ENCODE results near the gene KCNJ6. TPM values are rescaled to one million over a fixed set of nuclear protein-coding genes. Genes with fewer than 3 reads are reported as not detected.

Gene KCNJ6
- total RNA-seq, 2 experiments from 2014 or later = not detected

- no peaks in the 10 kb centered on the region for H3K9me3 ChIP-seq (ENCODE audit: low read length)
- TF ChIP-seq, protein P1, sequence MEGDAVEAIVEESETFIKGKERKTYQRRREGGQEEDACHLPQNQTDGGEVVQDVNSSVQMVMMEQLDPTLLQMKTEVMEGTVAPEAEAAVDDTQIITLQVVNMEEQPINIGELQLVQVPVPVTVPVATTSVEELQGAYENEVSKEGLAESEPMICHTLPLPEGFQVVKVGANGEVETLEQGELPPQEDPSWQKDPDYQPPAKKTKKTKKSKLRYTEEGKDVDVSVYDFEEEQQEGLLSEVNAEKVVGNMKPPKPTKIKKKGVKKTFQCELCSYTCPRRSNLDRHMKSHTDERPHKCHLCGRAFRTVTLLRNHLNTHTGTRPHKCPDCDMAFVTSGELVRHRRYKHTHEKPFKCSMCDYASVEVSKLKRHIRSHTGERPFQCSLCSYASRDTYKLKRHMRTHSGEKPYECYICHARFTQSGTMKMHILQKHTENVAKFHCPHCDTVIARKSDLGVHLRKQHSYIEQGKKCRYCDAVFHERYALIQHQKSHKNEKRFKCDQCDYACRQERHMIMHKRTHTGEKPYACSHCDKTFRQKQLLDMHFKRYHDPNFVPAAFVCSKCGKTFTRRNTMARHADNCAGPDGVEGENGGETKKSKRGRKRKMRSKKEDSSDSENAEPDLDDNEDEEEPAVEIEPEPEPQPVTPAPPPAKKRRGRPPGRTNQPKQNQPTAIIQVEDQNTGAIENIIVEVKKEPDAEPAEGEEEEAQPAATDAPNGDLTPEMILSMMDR (conservative IDR thresholded peaks at IDR 0.05; ENCODE audit: low read length) = no peak
- TF ChIP-seq EZH2phosphoT487 (IDR thresholded peaks at IDR 0.05; ENCODE audit: borderline replicate concordance, low read depth, low read length) = no peak
- no TSS peak for BruUV-seq (replicated peaks)
- no peaks in the 10 kb centered on the region for H3K36me3 ChIP-seq (ENCODE audit: insufficient read depth, low read length)
- DNase-seq (ENCODE audit: low spot score) = no peak
- no peaks in the 10 kb centered on the region for H3K4me1 ChIP-seq (ENCODE audit: insufficient read depth, low read length, poor library complexity, severe bottlenecking)
- POLR2A ChIA-PET = no interaction called here
- H3K4me3 ChIP-seq (ENCODE audit: low read depth, low read length, poor library complexity, severe bottlenecking) = no peak overlapping the region
- no peaks in the 10 kb centered on the region for H3K79me2 ChIP-seq (ENCODE audit: insufficient read depth, low read depth, low read length)
- H2AFZ ChIP-seq (ENCODE audit: low read length) = no peak overlapping the region
- intact Hi-C loops (cut with micrococcal nuclease; ENCODE audit: unreplicated experiment) = no loop called here
- H3K27ac ChIP-seq (ENCODE audit: low read depth, low read length, poor library complexity, severe bottlenecking) = no peak overlapping the region
- H4K20me1 ChIP-seq (ENCODE audit: insufficient read depth, low read length) = no peaks in the 10 kb centered on the region
- no peaks in the 10 kb centered on the region for H3K9me2 ChIP-seq (ENCODE audit: insufficient read depth, low read length)
- no peak overlapping the region for H3K4me2 ChIP-seq (ENCODE audit: low read length)
- CTCF ChIA-PET (ENCODE audit: unreplicated experiment) = no interaction called here
These were observed 146.6 kb downstream of the KCNJ6 start for GRCh38 chr21:37769656-37770055.

- Histone ChIP-seq H3K27ac (ENCODE audit: low read depth, low read length, poor library complexity, severe bottlenecking) (no peak overlapping the region), H3K4me1 (ENCODE audit: insufficient read depth, low read length, poor library complexity, severe bottlenecking) (no peaks in the 10 kb centered on the region), H4K20me1 (ENCODE audit: insufficient read depth, low read length) (no peaks in the 10 kb centered on the region), H3K36me3 (ENCODE audit: insufficient read depth, low read length) (no peaks in the 10 kb centered on the region), H2AFZ (ENCODE audit: low read length) (no peak overlapping the region), H3K4me2 (ENCODE audit: low read length) (no peak overlapping the region), H3K79me2 (ENCODE audit: insufficient read depth, low read depth, low read length) (no peaks in the 10 kb centered on the region), H3K9me3 (ENCODE audit: low read length) (no peaks in the 10 kb centered on the region), H3K4me3 (ENCODE audit: low read depth, low read length, poor library complexity, severe bottlenecking) (no peak overlapping the region), H3K9me2 (ENCODE audit: insufficient read depth, low read length) (no peaks in the 10 kb centered on the region)
- TF ChIP-seq EZH2phosphoT487 (IDR thresholded peaks at IDR 0.05; ENCODE audit: borderline replicate concordance, low read depth, low read length) = no peak
- TF ChIP-seq, protein P1 (conservative IDR thresholded peaks at IDR 0.05; ENCODE audit: low read length) = no peak
- BruUV-seq (replicated peaks) = no TSS peak
- DNase-seq (ENCODE audit: low spot score) = no peak
- intact Hi-C loops (cut with micrococcal nuclease; ENCODE audit: unreplicated experiment) = no loop called here
- ChIA-PET CTCF (ENCODE audit: unreplicated experiment) (no interaction called here), POLR2A (no interaction called here)
These were observed 148.3 kb downstream of the KCNJ6 start for GRCh38 chr21:37767984-37768383.

DNA sequence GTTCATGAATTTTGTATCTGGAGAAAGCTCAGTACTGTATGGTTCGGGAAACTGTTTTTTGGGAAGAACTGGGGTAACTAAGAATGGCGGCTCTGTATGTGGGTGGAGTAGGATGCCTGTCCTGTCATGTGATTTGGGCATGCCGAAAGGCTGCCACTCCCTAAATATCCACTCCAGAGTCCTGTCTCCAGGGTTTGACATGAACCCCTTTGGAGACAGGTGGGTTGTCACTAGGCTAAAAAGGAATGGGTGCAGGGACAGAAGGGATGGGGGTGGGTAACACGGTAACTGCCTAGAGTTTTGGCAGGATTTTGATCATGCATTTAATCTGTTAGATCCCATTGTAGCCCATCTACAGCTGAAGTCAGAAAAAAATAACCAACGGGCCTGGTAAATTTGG lies 150.1 kb downstream of the KCNJ6 start:
- ChIA-PET POLR2A (no interaction called here), CTCF (ENCODE audit: unreplicated experiment) (no interaction called here)
- TF ChIP-seq EZH2phosphoT487 (IDR thresholded peaks at IDR 0.05; ENCODE audit: borderline replicate concordance, low read depth, low read length) = no peak
- TF ChIP-seq, protein P1 (conservative IDR thresholded peaks at IDR 0.05; ENCODE audit: low read length) = no peak
- Histone ChIP-seq H3K4me2 (ENCODE audit: low read length) (no peak overlapping the region), H3K9me3 (ENCODE audit: low read length) (no peaks in the 10 kb centered on the region), H3K36me3 (ENCODE audit: insufficient read depth, low read length) (no peaks in the 10 kb centered on the region), H3K4me3 (ENCODE audit: low read depth, low read length, poor library complexity, severe bottlenecking) (no peak overlapping the region), H3K79me2 (ENCODE audit: insufficient read depth, low read depth, low read length) (no peaks in the 10 kb centered on the region), H2AFZ (ENCODE audit: low read length) (no peak overlapping the region), H3K27ac (ENCODE audit: low read depth, low read length, poor library complexity, severe bottlenecking) (no peak overlapping the region), H4K20me1 (ENCODE audit: insufficient read depth, low read length) (no peaks in the 10 kb centered on the region), H3K9me2 (ENCODE audit: insufficient read depth, low read length) (no peaks in the 10 kb centered on the region), H3K4me1 (ENCODE audit: insufficient read depth, low read length, poor library complexity, severe bottlenecking) (no peaks in the 10 kb centered on the region)
- DNase-seq (ENCODE audit: low spot score) = no peak
- BruUV-seq (replicated peaks) = no TSS peak
- intact Hi-C loops (cut with micrococcal nuclease; ENCODE audit: unreplicated experiment) = no loop called here
